Skeletal muscle satellite cell (primary cell): ENCODE data around the gene PHACTR1.

ENCODE experiments used
- H3K27me3 ChIP-seq: 2 replicates; pipeline ENCODE4 v1.7.0; 2013; ENCODE audit warnings: low read length; ENCODE audit not compliant: control insufficient read depth, insufficient read depth
- H3K36me3 ChIP-seq: 2 replicates; pipeline ENCODE4 v1.7.0; 2013; ENCODE audit warnings: mild to moderate bottlenecking, control low read depth, low read length; ENCODE audit not compliant: insufficient read depth
- H3K4me1 ChIP-seq: 2 replicates; pipeline ENCODE4 v1.7.0; 2013; ENCODE audit warnings: low read length; ENCODE audit not compliant: control insufficient read depth, insufficient read depth
- H3K4me2 ChIP-seq: 2 replicates; pipeline ENCODE4 v1.7.0; 2013; ENCODE audit warnings: mild to moderate bottlenecking, low read length
- H3K4me3 ChIP-seq: 2 replicates; pipeline ENCODE4 v1.7.0; 2013; ENCODE audit warnings: low read length
- H3K9ac ChIP-seq: 2 replicates; pipeline ENCODE4 v1.7.0; 2013; ENCODE audit warnings: mild to moderate bottlenecking, low read depth, low read length, moderate library complexity
- H3K9me3 ChIP-seq: replicated peaks from 2 replicates; pipeline ENCODE4 v1.7.0; 2013; ENCODE audit warnings: mild to moderate bottlenecking, control low read depth, low read length

The PHACTR1 gene

GRCh38 chr6:12806136-12806535 is 89.6 kb downstream of the PHACTR1 start:
- Histone ChIP-seq H3K9ac (no peak overlapping the region), H3K27me3 (peaks cover 3% of the 10 kb centered on the region), H3K36me3 (no peaks in the 10 kb centered on the region), H3K4me3 (no peak overlapping the region), H3K4me1 (no peaks in the 10 kb centered on the region), H3K9me3 (no peaks in the 10 kb centered on the region), H3K4me2 (no peak overlapping the region)

- peaks cover 3% of the 10 kb centered on the region for H3K27me3 ChIP-seq
- no peaks in the 10 kb centered on the region for H3K9me3 ChIP-seq
- no peaks in the 10 kb centered on the region for H3K4me1 ChIP-seq
- no peaks in the 10 kb centered on the region for H3K36me3 ChIP-seq
- H3K4me2 ChIP-seq = no peak overlapping the region
- no peak overlapping the region for H3K9ac ChIP-seq
- no peak overlapping the region for H3K4me3 ChIP-seq
Measured at GRCh38 chr6:12806796-12807195, 90.2 kb downstream of the PHACTR1 start.

GRCh38 chr6:12811519-12811918 is 95.0 kb downstream of the PHACTR1 start:
- Histone ChIP-seq H3K36me3 (no peaks in the 10 kb centered on the region), H3K27me3 (no peaks in the 10 kb centered on the region), H3K9ac (no peak overlapping the region), H3K4me3 (no peak overlapping the region), H3K4me2 (no peak overlapping the region), H3K4me1 (no peaks in the 10 kb centered on the region), H3K9me3 (no peaks in the 10 kb centered on the region)

GRCh38 chr6:12813321-12813720 is 96.8 kb downstream of the PHACTR1 start:
- no peaks in the 10 kb centered on the region for H3K36me3 ChIP-seq
- H3K9ac ChIP-seq = no peak overlapping the region
- no peak overlapping the region for H3K4me3 ChIP-seq
- no peaks in the 10 kb centered on the region for H3K27me3 ChIP-seq
- H3K4me1 ChIP-seq = no peaks in the 10 kb centered on the region
- H3K4me2 ChIP-seq = no peak overlapping the region
- no peaks in the 10 kb centered on the region for H3K9me3 ChIP-seq

GRCh38 chr6:12814015-12814414 is 97.4 kb downstream of the PHACTR1 start:
- Histone ChIP-seq H3K4me2 (no peak overlapping the region), H3K4me1 (no peaks in the 10 kb centered on the region), H3K4me3 (no peak overlapping the region), H3K9me3 (no peaks in the 10 kb centered on the region), H3K9ac (no peak overlapping the region), H3K36me3 (no peaks in the 10 kb centered on the region), H3K27me3 (no peaks in the 10 kb centered on the region)

GRCh38 chr6:12815089-12815488 is 98.5 kb downstream of the PHACTR1 start:
- no peak overlapping the region for H3K4me2 ChIP-seq
- H3K36me3 ChIP-seq = no peaks in the 10 kb centered on the region
- H3K27me3 ChIP-seq = no peaks in the 10 kb centered on the region
- no peak overlapping the region for H3K4me3 ChIP-seq
- H3K4me1 ChIP-seq = no peaks in the 10 kb centered on the region
- no peak overlapping the region for H3K9ac ChIP-seq
- H3K9me3 ChIP-seq = no peaks in the 10 kb centered on the region

- Histone ChIP-seq H3K9me3 (no peaks in the 10 kb centered on the region), H3K4me1 (no peaks in the 10 kb centered on the region), H3K9ac (no peak overlapping the region), H3K36me3 (no peaks in the 10 kb centered on the region), H3K4me3 (no peak overlapping the region), H3K4me2 (no peak overlapping the region), H3K27me3 (no peaks in the 10 kb centered on the region)
Measured at GRCh38 chr6:12815884-12816600, 99.5 kb downstream of the PHACTR1 start.

- Histone ChIP-seq H3K27me3 (no peaks in the 10 kb centered on the region), H3K4me2 (no peak overlapping the region), H3K9ac (no peak overlapping the region), H3K4me1 (no peaks in the 10 kb centered on the region), H3K36me3 (no peaks in the 10 kb centered on the region), H3K9me3 (no peaks in the 10 kb centered on the region), H3K4me3 (no peak overlapping the region)
Measured at GRCh38 chr6:12818324-12818723, 101.8 kb downstream of the PHACTR1 start.

- Histone ChIP-seq H3K27me3 (no peaks in the 10 kb centered on the region), H3K36me3 (no peaks in the 10 kb centered on the region), H3K9me3 (no peaks in the 10 kb centered on the region), H3K9ac (no peak overlapping the region), H3K4me1 (no peaks in the 10 kb centered on the region), H3K4me2 (no peak overlapping the region), H3K4me3 (no peak overlapping the region)
Measured at GRCh38 chr6:12823847-12824246, 107.3 kb downstream of the PHACTR1 start.

GRCh38 chr6:12826584-12826983 is 110.0 kb downstream of the PHACTR1 start:
- Histone ChIP-seq H3K27me3 (no peaks in the 10 kb centered on the region), H3K4me3 (no peak overlapping the region), H3K36me3 (no peaks in the 10 kb centered on the region), H3K4me2 (no peak overlapping the region), H3K9me3 (no peaks in the 10 kb centered on the region), H3K4me1 (no peaks in the 10 kb centered on the region), H3K9ac (no peak overlapping the region)

GRCh38 chr6:12827921-12828320 is 111.4 kb downstream of the PHACTR1 start:
- H3K4me2 ChIP-seq = no peak overlapping the region
- no peaks in the 10 kb centered on the region for H3K36me3 ChIP-seq
- H3K9me3 ChIP-seq = no peaks in the 10 kb centered on the region
- H3K9ac ChIP-seq = no peak overlapping the region
- no peaks in the 10 kb centered on the region for H3K27me3 ChIP-seq
- H3K4me3 ChIP-seq = no peak overlapping the region
- H3K4me1 ChIP-seq = no peaks in the 10 kb centered on the region

GRCh38 chr6:12832226-12832735 is 115.7 kb downstream of the PHACTR1 start:
- Histone ChIP-seq H3K4me2 (no peak overlapping the region), H3K4me1 (no peaks in the 10 kb centered on the region), H3K4me3 (no peak overlapping the region), H3K36me3 (no peaks in the 10 kb centered on the region), H3K9me3 (no peaks in the 10 kb centered on the region), H3K9ac (no peak overlapping the region), H3K27me3 (no peaks in the 10 kb centered on the region)
